ENCODE measurements around the gene FAM241A.

DNA sequence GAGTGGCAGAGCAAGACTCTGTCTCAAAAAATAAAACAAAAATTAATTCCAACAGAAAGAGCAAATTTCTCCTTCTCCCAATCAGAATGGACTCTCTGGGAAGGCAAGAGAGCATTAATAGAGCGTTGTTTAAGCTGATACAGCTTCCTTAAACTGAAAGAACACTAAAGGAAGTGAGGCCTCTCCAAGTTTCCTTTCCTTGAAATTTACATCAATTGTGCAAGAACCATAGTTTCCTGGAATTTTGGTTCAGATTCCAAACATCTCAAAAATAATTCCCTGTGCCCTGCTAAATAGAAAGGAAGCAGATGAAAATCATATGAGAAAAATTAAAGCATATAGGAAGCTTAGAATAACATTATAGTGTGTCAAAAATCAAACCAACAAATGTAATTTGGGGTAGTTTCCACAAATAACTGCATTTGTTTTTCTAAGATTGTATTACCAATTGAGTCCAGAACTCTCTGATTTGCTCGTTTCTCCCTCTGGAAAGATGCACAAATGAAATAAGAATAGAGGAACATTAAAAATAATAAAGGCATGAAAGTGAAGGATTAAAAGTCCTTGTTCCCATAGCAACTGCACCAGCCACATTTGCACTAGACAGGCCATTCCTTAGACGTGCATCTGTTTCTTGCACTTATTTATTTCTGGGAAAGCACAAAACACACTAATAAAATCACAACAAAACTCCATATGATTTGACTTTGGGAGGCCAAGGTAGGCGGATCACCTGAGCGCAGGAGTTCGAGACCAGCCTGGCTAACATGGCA lies 3.7 kb upstream of the FAM241A start:
- no peak for TF ChIP-seq POLR2A (IDR thresholded peaks at IDR 0.05)
- TF ChIP-seq CTCF (IDR thresholded peaks at IDR 0.05): no peak

All from body of pancreas (tissue), 4 donors.